Breast epithelium (tissue), 4 donors: ENCODE measurements around the gene COL4A2. TPM values are rescaled to one million over a fixed set of nuclear protein-coding genes. Genes with fewer than 3 reads are reported as not detected.

Source experiments
- DNase-seq, 2 donors: peaks; one replicate each; pipeline ENCODE4 v3.0.0-alpha.2; 2019; ENCODE audit warnings: low spot score in 2 of 2
- H3K27ac ChIP-seq, 2 donors: fragments of 200-600 bp; sonication (generic) in 1 of 2; one replicate each; pipeline ENCODE4 v1.5.1; 2016 to 2019; ENCODE audit warnings: mild to moderate bottlenecking in 1 of 2
- H3K27me3 ChIP-seq, 2 donors: fragments of 200-600 bp; sonication (generic) in 1 of 2; one replicate each; pipeline versions ENCODE4 v1.5.1 to v1.6.0; 2017 to 2019; ENCODE audit warnings: control low read depth in 1 of 2, mild to moderate bottlenecking in 1 of 2
- H3K36me3 ChIP-seq: fragments of 200-600 bp; one replicate; pipeline ENCODE4 v1.5.1; 2019
- H3K4me1 ChIP-seq, 2 donors: fragments of 200-600 bp; sonication (generic); one replicate each; pipeline ENCODE4 v1.5.1; 2016 to 2019; ENCODE audit warnings: control low read depth in 1 of 2
- H3K4me3 ChIP-seq, 3 donors: fragments of 200-600 bp; sonication (generic); 1 replicate in 2 of 3; 2 replicates in 1 of 3; pipeline ENCODE4 v1.5.1; 2016 to 2019; ENCODE audit warnings: mild to moderate bottlenecking in 3 of 3, moderate library complexity in 2 of 3
- H3K9me3 ChIP-seq, 2 donors: fragments of 200-600 bp; sonication (generic) in 1 of 2; one replicate each; pipeline ENCODE4 v1.5.1; 2016 to 2019; ENCODE audit warnings: control low read depth in 1 of 2
- POLR2A ChIP-seq: fragments of 450-650 bp; IDR thresholded peaks from one replicate; pipeline ENCODE4 v1.6.1; 2016; ENCODE audit warnings: antibody characterized with exemption, mild to moderate bottlenecking, moderate library complexity
- POLR2AphosphoS5 ChIP-seq, 3 donors: sonication (generic); formaldehyde crosslinking; IDR thresholded peaks; one replicate each; pipeline ENCODE4 v1.6.1; 2017; ENCODE audit warnings: antibody characterized with exemption in 3 of 3
- intact Hi-C: fragments of 100-400 bp; cut with DNase I; formaldehyde crosslinking; loops from one replicate; pipeline ENCODE4 v1.15.1; 2023; ENCODE audit warnings: low total_unique reads
- total RNA-seq, 3 donors: library from RNA; depleted of rRNA; stranded (reverse); fragments of >200 nt; gene quantifications; one replicate each; pipeline ENCODE4 v1.1.0, GENCODE V29; 2016
- TF ChIP-seq, protein P1 (sequence below), 3 donors: fragments of 450-650 bp; IDR thresholded peaks; one replicate each; pipeline ENCODE4 v1.5.1; 2016 to 2017; ENCODE audit warnings: antibody characterized with exemption in 3 of 3, mild to moderate bottlenecking in 3 of 3, moderate library complexity in 3 of 3

Gene COL4A2
- total RNA-seq, 3 donors from 2014 or later, result 107 to 841 (median 307) TPM

DNA sequence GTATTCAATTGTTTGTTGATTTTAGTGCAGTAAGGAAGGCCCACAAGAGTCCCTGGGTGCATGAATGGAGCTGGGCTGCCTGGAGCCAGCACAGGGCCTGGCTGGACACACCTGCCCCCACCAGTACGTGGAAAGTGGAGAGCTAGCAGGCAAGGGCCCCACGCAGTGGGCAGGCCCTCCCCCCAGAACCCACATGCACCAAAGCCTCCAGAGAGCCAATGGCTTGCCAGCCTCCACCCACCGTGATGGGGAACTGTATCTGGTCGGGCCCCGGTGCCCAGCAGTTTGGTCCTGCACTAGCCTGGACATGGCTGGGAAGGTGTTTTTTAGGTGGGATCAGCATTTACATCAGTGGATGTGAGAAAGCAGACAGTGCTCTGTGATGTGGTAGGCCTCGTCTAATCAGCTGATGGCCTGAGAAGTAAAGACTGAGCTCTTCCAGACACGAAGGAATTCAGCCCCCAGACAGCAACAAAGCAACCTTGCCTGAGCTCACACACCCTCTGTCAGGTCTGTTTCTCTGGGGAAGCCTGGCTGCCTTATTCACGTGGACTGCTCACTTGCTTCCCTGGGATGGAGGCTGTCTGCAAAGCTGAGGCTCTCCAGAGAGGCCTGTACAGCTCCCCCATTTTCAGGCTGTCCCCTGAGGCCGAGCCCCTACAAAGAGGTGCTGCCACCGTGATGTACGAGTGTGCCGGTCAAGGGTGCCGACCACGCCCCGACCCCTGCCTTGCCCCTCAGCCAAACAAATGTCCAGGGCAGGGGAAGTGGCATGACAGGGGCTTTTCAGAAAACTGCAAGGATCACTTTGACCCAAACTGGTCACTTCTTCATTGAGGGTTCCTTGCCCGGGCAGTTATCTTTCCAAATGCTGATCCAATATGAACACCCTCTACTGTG lies 226.9 kb downstream of the COL4A2 start:
- intact Hi-C loops, result no loop called here
- Histone ChIP-seq H3K27me3 (no peaks in the 10 kb centered on the region), H3K27ac (no peak overlapping the region), H3K36me3 (no peaks in the 10 kb centered on the region), H3K4me3 (no peak overlapping the region), H3K4me1 (no peaks in the 10 kb centered on the region), H3K9me3 (no peaks in the 10 kb centered on the region)
- TF ChIP-seq POLR2AphosphoS5 (IDR thresholded peaks at IDR 0.05) (no peak), POLR2A (no peak)
- TF ChIP-seq, protein P1, sequence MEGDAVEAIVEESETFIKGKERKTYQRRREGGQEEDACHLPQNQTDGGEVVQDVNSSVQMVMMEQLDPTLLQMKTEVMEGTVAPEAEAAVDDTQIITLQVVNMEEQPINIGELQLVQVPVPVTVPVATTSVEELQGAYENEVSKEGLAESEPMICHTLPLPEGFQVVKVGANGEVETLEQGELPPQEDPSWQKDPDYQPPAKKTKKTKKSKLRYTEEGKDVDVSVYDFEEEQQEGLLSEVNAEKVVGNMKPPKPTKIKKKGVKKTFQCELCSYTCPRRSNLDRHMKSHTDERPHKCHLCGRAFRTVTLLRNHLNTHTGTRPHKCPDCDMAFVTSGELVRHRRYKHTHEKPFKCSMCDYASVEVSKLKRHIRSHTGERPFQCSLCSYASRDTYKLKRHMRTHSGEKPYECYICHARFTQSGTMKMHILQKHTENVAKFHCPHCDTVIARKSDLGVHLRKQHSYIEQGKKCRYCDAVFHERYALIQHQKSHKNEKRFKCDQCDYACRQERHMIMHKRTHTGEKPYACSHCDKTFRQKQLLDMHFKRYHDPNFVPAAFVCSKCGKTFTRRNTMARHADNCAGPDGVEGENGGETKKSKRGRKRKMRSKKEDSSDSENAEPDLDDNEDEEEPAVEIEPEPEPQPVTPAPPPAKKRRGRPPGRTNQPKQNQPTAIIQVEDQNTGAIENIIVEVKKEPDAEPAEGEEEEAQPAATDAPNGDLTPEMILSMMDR (IDR thresholded peaks at IDR 0.05), result no peak
- DNase-seq, result no peak

DNA sequence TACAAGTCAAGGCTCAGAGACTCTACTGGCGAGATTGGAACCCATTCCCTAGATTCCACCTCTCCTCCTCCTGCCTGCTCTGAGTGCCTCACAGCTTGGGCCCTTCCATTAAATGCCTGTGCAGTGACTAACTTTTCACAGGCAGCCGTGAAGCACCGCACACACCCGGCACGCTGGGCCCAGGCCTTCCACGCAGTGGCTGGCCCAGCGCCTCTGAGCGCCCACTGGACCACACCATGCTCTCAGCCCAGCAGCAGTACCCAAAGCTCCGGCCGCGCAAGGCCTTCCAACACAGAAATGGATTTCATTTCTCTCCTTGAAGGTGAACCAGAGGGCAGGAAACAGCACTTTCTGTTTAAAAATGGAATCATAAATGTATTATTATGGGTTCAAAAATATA lies 228.4 kb downstream of the COL4A2 start:
- Histone ChIP-seq H3K4me1 (no peaks in the 10 kb centered on the region), H3K4me3 (no peak overlapping the region), H3K36me3 (no peaks in the 10 kb centered on the region), H3K27ac (peak overlapping the region in 1 of 2 donors; percentile 35), H3K27me3 (no peaks in the 10 kb centered on the region), H3K9me3 (no peaks in the 10 kb centered on the region)
- no peak for DNase-seq
- TF ChIP-seq, protein P1 (IDR thresholded peaks at IDR 0.05), result no peak
- TF ChIP-seq POLR2A (no peak), POLR2AphosphoS5 (IDR thresholded peaks at IDR 0.05) (no peak)
- intact Hi-C loops, result no loop called here

DNA sequence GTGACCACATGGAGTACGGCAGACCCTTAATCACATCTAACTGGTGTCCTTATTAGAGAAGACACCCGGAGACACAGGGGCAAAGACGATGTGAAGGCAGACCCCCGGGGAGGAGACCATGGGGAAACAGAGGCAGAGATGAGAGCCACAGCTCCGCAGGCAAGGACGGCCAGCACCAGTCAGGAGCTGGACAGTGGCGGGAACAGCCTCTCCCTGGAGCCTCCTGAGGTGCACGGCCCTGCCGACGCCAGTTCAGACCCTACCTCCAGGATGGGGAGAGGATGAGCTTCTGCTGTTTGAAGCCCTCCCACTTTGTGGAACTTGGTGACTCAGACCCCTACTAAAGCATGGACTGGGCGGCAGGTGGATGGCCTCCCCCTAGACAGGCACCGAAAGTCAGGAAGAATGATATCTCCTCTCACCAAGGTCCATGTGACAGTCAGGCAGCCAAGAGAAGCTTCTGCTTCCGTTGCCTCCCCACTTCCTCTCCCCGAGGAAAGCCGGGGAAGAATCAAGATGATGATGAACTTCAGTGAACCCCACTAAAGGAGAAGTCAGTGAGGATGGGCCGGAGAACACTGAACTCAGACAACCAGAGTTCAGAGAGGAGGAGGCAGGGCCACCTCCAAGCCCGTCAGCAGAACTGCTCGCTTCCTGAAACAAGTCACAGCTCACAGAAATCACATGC lies 229.1 kb downstream of the COL4A2 start:
- H3K27ac ChIP-seq, result peak overlapping the region in 1 of 2 donors; percentile 35
- no peaks in the 10 kb centered on the region for H3K9me3 ChIP-seq
- H3K4me3 ChIP-seq, result no peak overlapping the region
- TF ChIP-seq, protein P1 (IDR thresholded peaks at IDR 0.05), result no peak
- TF ChIP-seq POLR2A, result no peak
- peak in 1 of 3 donors; percentile 18 for TF ChIP-seq POLR2AphosphoS5 (IDR thresholded peaks at IDR 0.05)
- no peaks in the 10 kb centered on the region for H3K36me3 ChIP-seq
- H3K27me3 ChIP-seq, result no peaks in the 10 kb centered on the region
- DNase-seq, result no peak
- H3K4me1 ChIP-seq, result no peaks in the 10 kb centered on the region
- intact Hi-C loops, result no loop called here

DNA sequence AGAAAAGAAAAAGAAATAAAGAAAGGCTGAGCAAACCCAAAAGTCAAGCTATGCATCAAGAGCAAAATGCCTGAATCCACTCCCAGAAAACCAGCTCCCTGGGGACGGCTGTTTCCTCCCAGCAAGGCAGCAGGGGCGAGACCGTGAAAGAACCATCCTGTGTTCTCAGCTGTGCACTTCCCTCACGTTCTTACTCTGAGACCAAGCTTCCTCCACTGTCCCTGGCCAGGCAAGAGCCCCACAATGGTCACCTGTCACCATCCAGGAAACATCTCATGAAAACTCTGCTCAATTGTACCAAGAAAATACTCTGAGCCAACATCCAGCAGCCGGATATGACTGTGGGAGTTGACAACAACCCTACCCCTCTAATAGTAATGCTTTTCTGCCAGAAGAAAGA lies 231.5 kb downstream of the COL4A2 start:
- no peak overlapping the region for H3K27ac ChIP-seq

More for the DNA sequence above, 231.5 kb downstream of the COL4A2 start:
- no peaks in the 10 kb centered on the region for H3K27me3 ChIP-seq
- H3K4me1 ChIP-seq, result no peaks in the 10 kb centered on the region
- intact Hi-C loops, result loop anchor here (2.0 kb wide), 1 partner anchor 16 kb away; no protein-coding TSS in a partner anchor
- no peak for DNase-seq
- H3K9me3 ChIP-seq, result no peaks in the 10 kb centered on the region
- TF ChIP-seq, protein P1 (IDR thresholded peaks at IDR 0.05), result no peak
- TF ChIP-seq POLR2A, result no peak
- TF ChIP-seq POLR2AphosphoS5 (IDR thresholded peaks at IDR 0.05), result no peak
- H3K4me3 ChIP-seq, result no peak overlapping the region
- no peaks in the 10 kb centered on the region for H3K36me3 ChIP-seq
